B cell (primary cell): ENCODE results near the gene PDGFC. TPM values are rescaled to one million over a fixed set of nuclear protein-coding genes. Genes with fewer than 3 reads are reported as not detected.

Source experiments
- ATAC-seq: fragments of 200-7000 bp; cut with Tn5 transposase; one replicate; pipeline ENCODE4 v1.10.0; 2021; ENCODE audit warnings: low read depth, mild to moderate bottlenecking, moderate number of reproducible peaks, moderate library complexity
- CTCF ChIA-PET: fragments of 350-600 bp; sonication (Branson Sonifier 250); formaldehyde crosslinking; loops from one replicate; lab custom pipeline; 2021; ENCODE audit warnings: antibody characterized with exemption, inconsistent platforms; lab: Charles Lee
- POLR2A ChIA-PET: fragments of 350-600 bp; sonication (Branson Sonifier 250); formaldehyde crosslinking; loops from one replicate; lab custom pipeline; 2021; ENCODE audit warnings: antibody characterized with exemption; lab: Charles Lee
- DNase-seq: peaks from one replicate; pipeline ENCODE4 v3.0.0; 2013
- H2AFZ ChIP-seq: 2 replicates; pipeline ENCODE4 v1.6.1; 2012; ENCODE audit warnings: mild to moderate bottlenecking, low read depth, low read length; ENCODE audit not compliant: insufficient read depth, poor library complexity, severe bottlenecking
- H3K27ac ChIP-seq, 2 donors: 1 replicate in 1 of 2; 2 replicates in 1 of 2; pipeline ENCODE4 v1.5.1; 2012 to 2013; ENCODE audit warnings: low read length in 2 of 2, mild to moderate bottlenecking in 2 of 2, moderate library complexity in 1 of 2
- H3K27me3 ChIP-seq, 4 experiments: fragments of 200-600 bp in 1 of 4; sonication (generic) in 1 of 4; replicated peaks in 1 of 4; 1 replicate in 2 of 4; 2 replicates in 2 of 4; pipeline versions ENCODE4 v1.6.1 to v1.7.0; 2013 to 2016; ENCODE audit warnings: low read length in 3 of 4, mild to moderate bottlenecking in 2 of 4, mixed read lengths in 1 of 4, moderate library complexity in 1 of 4; ENCODE audit not compliant: insufficient read depth in 4 of 4, control insufficient read depth in 3 of 4; ENCODE audit errors: control extremely low read depth in 1 of 4
- H3K36me3 ChIP-seq, 2 experiments: replicated peaks in 1 of 2; 1 replicate in 1 of 2; 2 replicates in 1 of 2; pipeline versions ENCODE4 v1.6.1 to v1.7.1; 2013; ENCODE audit warnings: low read length in 1 of 2; ENCODE audit not compliant: insufficient read depth in 2 of 2, control insufficient read depth in 1 of 2; ENCODE audit errors: control extremely low read depth in 1 of 2, extremely low read depth in 1 of 2
- H3K4me1 ChIP-seq, 2 donors: fragments of 200-600 bp in 1 of 2; sonication (generic) in 1 of 2; 1 replicate in 1 of 2; 2 replicates in 1 of 2; pipeline versions ENCODE4 v1.5.1 to v1.6.1; 2013 to 2017; ENCODE audit warnings: low read length in 2 of 2; ENCODE audit not compliant: control insufficient read depth in 2 of 2, insufficient read depth in 2 of 2
- H3K4me2 ChIP-seq: replicated peaks from 2 replicates; pipeline ENCODE3; 2012; ENCODE audit warnings: mild to moderate bottlenecking, low read depth, low read length; ENCODE audit not compliant: poor library complexity, severe bottlenecking
- H3K4me3 ChIP-seq, 5 experiments: fragments of 200-600 bp in 1 of 5; sonication (generic) in 1 of 5; 1 replicate in 3 of 5; 2 replicates in 2 of 5; pipeline versions ENCODE4 v1.5.1 to v1.7.0; 2011 to 2016; ENCODE audit warnings: low read length in 4 of 5, mild to moderate bottlenecking in 4 of 5, low read depth in 2 of 5, control low read depth in 1 of 5, moderate library complexity in 1 of 5; ENCODE audit not compliant: insufficient read depth in 1 of 5; ENCODE audit errors: control extremely low read depth in 1 of 5, extremely low read depth in 1 of 5
- H3K79me2 ChIP-seq: fragments of 200-600 bp; sonication (generic); one replicate; pipeline ENCODE4 v1.6.0; 2016; ENCODE audit warnings: low read length; ENCODE audit not compliant: control insufficient read depth, insufficient read depth
- H3K9ac ChIP-seq: fragments of 200-600 bp; sonication (generic); 2 replicates; pipeline ENCODE4 v1.6.1; 2017; ENCODE audit warnings: mild to moderate bottlenecking, low read length, moderate library complexity
- H3K9me3 ChIP-seq, 3 donors: one replicate each; pipeline versions ENCODE4 v1.6.1 to v1.7.1; 2013; ENCODE audit warnings: low read length in 2 of 3; ENCODE audit not compliant: control insufficient read depth in 2 of 3, insufficient read depth in 1 of 3; ENCODE audit errors: control extremely low read depth in 1 of 3
- H4K20me1 ChIP-seq: 2 replicates; pipeline ENCODE4 v1.6.0; 2012; ENCODE audit warnings: mild to moderate bottlenecking, low read length; ENCODE audit not compliant: insufficient read depth, control insufficient read depth, poor library complexity, severe bottlenecking
- H3K27ac Mint-ChIP-seq: one replicate; pipeline ENCODE4 v1.8.0; 2021; ENCODE audit warnings: mixed read lengths
- H3K27me3 Mint-ChIP-seq: one replicate; pipeline ENCODE4 v1.8.0; 2021; ENCODE audit warnings: mixed read lengths
- H3K4me1 Mint-ChIP-seq: one replicate; pipeline ENCODE4 v1.8.0; 2021; ENCODE audit warnings: mixed read lengths
- H3K4me3 Mint-ChIP-seq: one replicate; pipeline ENCODE4 v1.8.0; 2021; ENCODE audit warnings: mixed read lengths
- H3K9me3 Mint-ChIP-seq: one replicate; pipeline ENCODE4 v1.8.0; 2022; ENCODE audit warnings: mixed read lengths; ENCODE audit not compliant: insufficient read depth
- CTCF ChIP-seq: fragments of 200-600 bp; IDR thresholded peaks from one replicate; pipeline ENCODE4 v1.8.0; 2022; ENCODE audit warnings: antibody characterized with exemption, mild to moderate bottlenecking
- EZH2 ChIP-seq: IDR thresholded peaks from 2 replicates; pipeline ENCODE4 v1.6.1; 2012; ENCODE audit warnings: borderline replicate concordance, low read depth, mild to moderate bottlenecking, moderate library complexity, low read length; ENCODE audit not compliant: insufficient read depth, poor library complexity, severe bottlenecking
- WGBS: methylation state at CpG from one replicate; pipeline ENCODE4 v1.1.5; 2013; ENCODE audit warnings: missing lambda C conversion rate; ENCODE audit not compliant: insufficient coverage; 5-methylcytosine and 5-hydroxymethylcytosine counted together
- intact Hi-C: fragments of 100-400 bp; cut with micrococcal nuclease; formaldehyde crosslinking; loops from one replicate; pipeline ENCODE4 v1.10.0; 2022
- polyA plus RNA-seq: library from polyadenylated mRNA; depleted of rRNA; stranded (reverse); fragments of >200 nt; gene quantifications from 2 replicates; pipeline ENCODE4 v1.2.3, GENCODE V29; 2012
- total RNA-seq, 2 donors: library from RNA; stranded (reverse); fragments of 120-200 nt in 1 of 2; gene quantifications; 1 replicate in 1 of 2; 2 replicates in 1 of 2; pipeline versions ENCODE4 v1.2.3 to v1.2.4, GENCODE V29; 2013 to 2022

Gene PDGFC
- total and polyA plus RNA-seq, 2 donors (not counting 1 experiment from before 2014, with no cell fraction given) = 0.10 TPM; not detected in 1

GRCh38 chr4:156838761-156839160 is 132.8 kb downstream of the PDGFC start:
- WGBS = 88% methylated on average over 5 of the region's 5 CpGs
- Histone ChIP-seq H3K4me2 (no peak overlapping the region), H3K79me2 (no peaks in the 10 kb centered on the region), H3K4me3 (no peak overlapping the region), H4K20me1 (no peaks in the 10 kb centered on the region), H3K27ac (no peak overlapping the region), H3K36me3 (no peaks in the 10 kb centered on the region), H3K27me3 (no peaks in the 10 kb centered on the region), H3K9ac (no peak overlapping the region), H3K4me1 (no peaks in the 10 kb centered on the region), H3K9me3 (peaks cover 1 to 13% (median 12%) of the 10 kb centered on the region in 3 donors), H2AFZ (no peak overlapping the region)
- Mint-ChIP-seq H3K9me3 (peaks cover 14% of the 10 kb centered on the region), H3K27ac (no peak overlapping the region), H3K4me1 (no peaks in the 10 kb centered on the region), H3K4me3 (no peak overlapping the region), H3K27me3 (no peaks in the 10 kb centered on the region)
- ChIA-PET POLR2A (no interaction called here), CTCF (no interaction called here)
- DNase-seq (no peak), ATAC-seq (no peak)
- TF ChIP-seq CTCF (no peak), EZH2 (no peak)
- intact Hi-C loops = no loop called here

- Histone ChIP-seq H3K9me3 (peaks cover 1 to 13% (median 12%) of the 10 kb centered on the region in 3 donors), H3K4me3 (no peak overlapping the region), H3K36me3 (no peaks in the 10 kb centered on the region), H3K4me2 (no peak overlapping the region), H3K9ac (no peak overlapping the region), H3K79me2 (no peaks in the 10 kb centered on the region), H3K27ac (no peak overlapping the region), H4K20me1 (no peaks in the 10 kb centered on the region), H2AFZ (no peak overlapping the region), H3K27me3 (no peaks in the 10 kb centered on the region), H3K4me1 (no peaks in the 10 kb centered on the region)
- ChIA-PET POLR2A (no interaction called here), CTCF (no interaction called here)
- no CpG with 5 or more reads among the region's 2 CpGs for WGBS
- intact Hi-C loops = no loop called here
- no peaks in the 10 kb centered on the region for H3K27me3 Mint-ChIP-seq
- TF ChIP-seq CTCF (no peak), EZH2 (no peak)
- H3K9me3 Mint-ChIP-seq = peaks cover 14% of the 10 kb centered on the region
- no peaks in the 10 kb centered on the region for H3K4me1 Mint-ChIP-seq
- ATAC-seq = no peak
- DNase-seq = no peak
- H3K27ac Mint-ChIP-seq = no peak overlapping the region
- H3K4me3 Mint-ChIP-seq = no peak overlapping the region
Measured at GRCh38 chr4:156837625-156838345, 133.8 kb downstream of the PDGFC start.
